ENCODE results near the gene NELFA. TPM values are rescaled to one million over a fixed set of nuclear protein-coding genes. Genes with fewer than 3 reads are reported as not detected.

NELFA gene
- total RNA-seq, 3 donors from 2014 or later = 14.1 to 22.0 (median 18.4) TPM

DNA sequence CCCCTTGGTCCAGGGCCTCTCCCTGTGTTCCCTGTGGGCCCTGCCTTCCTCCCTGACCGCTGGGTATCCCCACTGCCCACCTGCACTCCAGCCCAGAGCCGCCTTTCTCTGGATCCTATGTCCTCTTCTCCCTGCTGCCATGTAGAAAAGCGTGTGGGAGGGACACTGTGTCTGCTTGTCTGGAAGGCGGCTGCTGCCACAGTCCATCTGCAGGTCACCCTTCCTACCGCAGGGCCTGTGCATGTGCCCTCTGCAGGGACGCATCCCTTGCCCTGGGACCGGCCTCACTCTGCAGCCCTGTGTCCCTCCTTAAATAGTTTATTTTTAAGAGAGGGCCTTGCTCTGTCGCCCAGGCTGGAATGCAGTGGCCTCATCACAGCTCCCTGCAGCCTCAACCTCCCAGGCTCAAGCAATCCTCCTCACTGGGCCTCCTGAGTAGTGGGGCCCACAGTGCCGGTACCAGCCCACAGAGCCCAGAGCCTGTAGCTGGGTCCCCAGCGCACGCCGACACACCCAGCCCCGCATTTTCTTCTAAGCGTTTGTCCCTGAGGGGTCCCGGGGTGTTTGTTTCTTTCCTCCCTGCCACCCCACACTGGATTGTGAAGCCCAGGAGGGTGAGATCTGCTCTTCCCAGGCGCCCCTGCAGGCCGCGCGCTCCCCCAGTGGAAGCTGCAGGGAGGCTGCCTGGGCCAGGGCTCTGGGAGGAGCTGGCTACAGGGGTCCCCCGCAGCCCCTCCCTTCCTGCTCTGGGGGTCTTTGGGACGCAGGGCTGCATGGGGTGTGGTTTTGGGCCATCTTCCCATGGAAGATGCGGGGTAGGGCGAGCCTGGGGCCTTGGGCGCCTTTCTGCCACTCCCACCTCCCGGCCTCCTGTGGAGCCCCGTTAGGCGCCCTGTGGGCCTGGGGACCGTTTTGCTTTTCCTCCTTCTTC, 37.5 kb upstream of the NELFA start:
- H3K36me3 ChIP-seq = no peaks in the 10 kb centered on the region
- no peak overlapping the region for H3K4me3 ChIP-seq
- no peaks in the 10 kb centered on the region for H3K9me3 ChIP-seq
- H3K27me3 ChIP-seq = peaks cover 0 to 24% of the 10 kb centered on the region in 2 donors
- no peak for DNase-seq (ENCODE audit: low spot score in 2 of 2)
- no peak overlapping the region for H3K27ac ChIP-seq
- TF ChIP-seq POLR2A (IDR thresholded peaks at IDR 0.05) = no peak
- TF ChIP-seq, protein P1, sequence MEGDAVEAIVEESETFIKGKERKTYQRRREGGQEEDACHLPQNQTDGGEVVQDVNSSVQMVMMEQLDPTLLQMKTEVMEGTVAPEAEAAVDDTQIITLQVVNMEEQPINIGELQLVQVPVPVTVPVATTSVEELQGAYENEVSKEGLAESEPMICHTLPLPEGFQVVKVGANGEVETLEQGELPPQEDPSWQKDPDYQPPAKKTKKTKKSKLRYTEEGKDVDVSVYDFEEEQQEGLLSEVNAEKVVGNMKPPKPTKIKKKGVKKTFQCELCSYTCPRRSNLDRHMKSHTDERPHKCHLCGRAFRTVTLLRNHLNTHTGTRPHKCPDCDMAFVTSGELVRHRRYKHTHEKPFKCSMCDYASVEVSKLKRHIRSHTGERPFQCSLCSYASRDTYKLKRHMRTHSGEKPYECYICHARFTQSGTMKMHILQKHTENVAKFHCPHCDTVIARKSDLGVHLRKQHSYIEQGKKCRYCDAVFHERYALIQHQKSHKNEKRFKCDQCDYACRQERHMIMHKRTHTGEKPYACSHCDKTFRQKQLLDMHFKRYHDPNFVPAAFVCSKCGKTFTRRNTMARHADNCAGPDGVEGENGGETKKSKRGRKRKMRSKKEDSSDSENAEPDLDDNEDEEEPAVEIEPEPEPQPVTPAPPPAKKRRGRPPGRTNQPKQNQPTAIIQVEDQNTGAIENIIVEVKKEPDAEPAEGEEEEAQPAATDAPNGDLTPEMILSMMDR (IDR thresholded peaks at IDR 0.05) = no peak
- no peak for TF ChIP-seq POLR2AphosphoS5 (IDR thresholded peaks at IDR 0.05)
- H3K4me1 ChIP-seq = peaks cover 2 to 5% of the 10 kb centered on the region in 2 donors
- intact Hi-C loops (cut with DNase I; ENCODE audit: low total_unique reads) = no loop called here

DNA sequence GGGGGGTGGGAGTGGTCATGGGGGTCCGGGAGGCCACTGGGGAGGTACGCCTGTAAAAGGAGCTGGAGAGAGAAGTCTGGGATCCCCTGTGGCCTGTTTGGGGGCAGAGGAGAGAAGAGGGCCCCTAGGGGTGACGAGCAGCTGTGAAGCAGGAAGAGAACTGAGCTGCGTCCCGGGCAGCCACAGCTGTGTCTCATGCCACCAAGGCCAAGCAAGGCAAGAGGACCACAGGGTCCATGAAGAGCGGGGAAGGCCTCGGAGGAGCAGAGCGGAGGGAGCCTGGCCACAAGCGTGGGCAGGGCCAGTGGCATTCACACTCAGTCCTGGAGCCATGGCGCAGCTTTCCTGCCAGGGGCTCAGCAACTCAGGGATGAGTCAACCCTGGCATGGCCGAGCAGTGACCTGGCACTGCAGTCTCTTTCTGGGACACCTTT, 36.8 kb upstream of the NELFA start:
- TF ChIP-seq, protein P1 (IDR thresholded peaks at IDR 0.05) = no peak
- no peak for TF ChIP-seq POLR2A (IDR thresholded peaks at IDR 0.05)
- TF ChIP-seq POLR2AphosphoS5 (IDR thresholded peaks at IDR 0.05) = no peak
- peaks cover 0 to 28% of the 10 kb centered on the region in 2 donors for H3K27me3 ChIP-seq
- peak in 1 of 2 donors; percentile 26 for DNase-seq (ENCODE audit: low spot score in 2 of 2)
- no peaks in the 10 kb centered on the region for H3K36me3 ChIP-seq
- H3K4me3 ChIP-seq = no peak overlapping the region
- H3K27ac ChIP-seq = no peak overlapping the region
- intact Hi-C loops (cut with DNase I; ENCODE audit: low total_unique reads) = no loop called here
- H3K9me3 ChIP-seq = no peaks in the 10 kb centered on the region
- H3K4me1 ChIP-seq = peaks cover 5 to 12% of the 10 kb centered on the region in 2 donors

DNA sequence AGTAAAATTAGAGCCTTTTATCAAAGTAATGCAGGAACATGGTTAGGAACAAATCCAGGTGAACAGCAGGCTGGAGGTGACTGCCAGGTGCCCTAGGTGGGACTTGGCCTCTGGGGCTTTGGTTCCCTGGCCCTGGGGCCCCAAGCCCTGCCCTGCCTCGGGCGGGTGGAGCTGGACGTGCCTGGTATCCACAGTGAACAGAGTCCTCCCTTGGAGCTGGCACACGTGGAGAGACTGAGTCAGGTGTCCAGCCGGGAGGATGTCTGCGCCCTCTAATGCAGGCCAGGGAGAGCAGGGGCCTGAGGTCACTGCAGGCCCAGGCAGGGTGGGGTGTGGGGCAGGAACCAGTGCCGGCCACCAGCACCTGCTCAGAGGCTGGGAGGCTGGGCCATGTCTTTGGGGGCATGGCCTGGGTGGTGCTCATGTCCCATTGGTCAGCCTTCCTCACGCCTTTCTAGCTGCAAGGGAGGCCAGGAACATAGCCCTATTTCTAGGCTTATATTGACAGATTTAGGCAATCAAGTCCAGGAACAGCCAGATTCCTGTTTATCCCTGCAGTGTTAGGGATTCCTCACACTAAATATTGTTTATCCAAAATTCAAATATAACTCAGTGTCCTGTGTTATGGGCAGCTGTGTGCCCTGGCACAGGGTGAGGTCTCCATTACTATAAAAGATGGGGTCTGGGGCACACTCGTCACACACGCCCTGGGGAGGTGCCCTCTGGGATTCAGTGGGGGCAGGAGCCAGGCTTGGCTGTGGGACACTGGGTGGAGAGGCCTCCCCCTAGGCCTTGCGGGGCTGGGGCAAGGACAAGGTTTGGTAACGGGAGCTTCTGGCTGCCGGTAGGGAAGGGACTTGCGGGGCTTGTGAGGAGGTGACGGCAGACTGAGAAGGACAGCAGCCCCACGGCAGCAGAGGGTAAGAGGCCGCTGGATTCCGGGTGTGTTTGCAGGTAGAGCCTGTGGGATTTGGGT, 36.1 kb upstream of the NELFA start:
- no peak overlapping the region for H3K4me3 ChIP-seq
- H3K9me3 ChIP-seq = no peaks in the 10 kb centered on the region
- TF ChIP-seq POLR2A (IDR thresholded peaks at IDR 0.05) = no peak
- H3K36me3 ChIP-seq = no peaks in the 10 kb centered on the region
- peaks cover 5 to 12% of the 10 kb centered on the region in 2 donors for H3K4me1 ChIP-seq
- DNase-seq (ENCODE audit: low spot score in 2 of 2) = no peak
- intact Hi-C loops (cut with DNase I; ENCODE audit: low total_unique reads) = no loop called here
- peaks cover 0 to 31% of the 10 kb centered on the region in 2 donors for H3K27me3 ChIP-seq
- H3K27ac ChIP-seq = no peak overlapping the region

DNA sequence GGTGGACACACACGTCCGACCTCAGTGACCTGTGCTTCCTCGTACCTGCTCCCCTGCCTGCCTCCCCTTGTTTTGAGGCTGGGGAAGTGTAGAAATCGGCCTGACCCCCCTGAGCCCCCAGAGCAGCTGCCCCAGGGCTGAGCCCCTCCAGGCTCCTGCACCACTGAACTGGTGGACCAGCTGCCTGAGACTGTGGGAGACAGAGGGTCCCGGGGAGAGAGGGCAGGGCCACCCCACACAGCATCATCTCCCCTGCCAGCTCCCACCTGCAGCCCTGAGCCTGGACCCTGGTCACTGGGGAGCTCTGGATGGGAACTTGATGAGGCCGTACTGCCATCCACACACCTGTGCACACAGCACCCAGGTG, 35.3 kb upstream of the NELFA start:
- TF ChIP-seq, protein P1 (IDR thresholded peaks at IDR 0.05) = no peak
- no peak for TF ChIP-seq POLR2A (IDR thresholded peaks at IDR 0.05)
- no peak for TF ChIP-seq POLR2AphosphoS5 (IDR thresholded peaks at IDR 0.05)
- H3K27ac ChIP-seq = no peak overlapping the region
- peaks cover 0 to 31% of the 10 kb centered on the region in 2 donors for H3K27me3 ChIP-seq
- no peaks in the 10 kb centered on the region for H3K36me3 ChIP-seq
- no peak for DNase-seq (ENCODE audit: low spot score in 2 of 2)
- intact Hi-C loops (cut with DNase I; ENCODE audit: low total_unique reads) = no loop called here
- peaks cover 5 to 12% of the 10 kb centered on the region in 2 donors for H3K4me1 ChIP-seq
- H3K4me3 ChIP-seq = no peak overlapping the region
- H3K9me3 ChIP-seq = no peaks in the 10 kb centered on the region

DNA sequence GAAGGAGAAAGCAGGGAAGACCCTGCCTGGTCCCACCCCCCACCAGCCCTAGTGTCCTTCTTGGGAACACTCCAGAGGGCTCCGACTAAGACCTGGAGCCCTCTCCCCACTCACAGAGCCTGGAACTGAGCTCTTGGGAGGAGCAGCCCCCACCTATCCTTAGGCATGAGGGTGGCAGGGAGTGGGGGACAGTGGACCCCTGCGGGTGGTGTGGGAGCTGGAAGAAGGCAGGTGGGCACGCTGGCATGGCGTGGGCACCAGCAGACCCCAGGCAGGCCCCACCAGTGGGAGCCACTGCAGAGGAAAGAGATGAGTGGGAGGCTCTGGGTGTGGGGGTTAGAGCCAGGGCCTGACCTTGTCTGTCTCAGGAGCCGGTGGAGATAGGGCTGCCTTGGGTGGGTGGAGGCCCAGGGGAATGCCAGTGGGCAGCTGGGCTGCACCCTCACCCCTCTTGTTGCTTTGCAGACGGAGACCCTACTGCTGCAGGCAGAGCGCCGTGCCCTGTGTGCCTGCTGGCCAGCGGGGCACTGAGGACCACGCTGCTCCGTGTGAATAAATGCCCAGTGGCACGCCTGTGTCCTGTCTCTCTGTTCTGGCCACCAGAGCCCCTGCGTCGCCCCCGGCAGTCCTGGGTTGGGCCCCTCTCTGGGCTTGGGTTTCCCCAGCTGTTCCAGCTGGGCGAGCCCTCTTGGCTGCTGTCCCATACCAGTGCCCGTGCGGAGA, 34.8 kb upstream of the NELFA start:
- Histone ChIP-seq H3K36me3 (no peaks in the 10 kb centered on the region), H3K4me1 (peaks cover 5 to 12% of the 10 kb centered on the region in 2 donors), H3K27ac (no peak overlapping the region), H3K9me3 (no peaks in the 10 kb centered on the region), H3K27me3 (peaks cover 0 to 31% of the 10 kb centered on the region in 2 donors), H3K4me3 (no peak overlapping the region)
- TF ChIP-seq POLR2AphosphoS5 (IDR thresholded peaks at IDR 0.05) (no peak), POLR2A (IDR thresholded peaks at IDR 0.05) (no peak)
- TF ChIP-seq, protein P1 (IDR thresholded peaks at IDR 0.05) = no peak
- no peak for DNase-seq (ENCODE audit: low spot score in 2 of 2)
- intact Hi-C loops (cut with DNase I; ENCODE audit: low total_unique reads) = no loop called here

Measured in breast epithelium (tissue), 4 donors.